PC-3 (cell line): Measurements from ENCODE around the gene VGLL3.

ENCODE experiments used
- CTCF ChIP-seq: fragments of 300-600 bp; sonication (generic); conservative IDR thresholded peaks from 2 replicates; pipeline ENCODE4 v1.5.1; 2017; ENCODE audit warnings: antibody characterized with exemption, low read depth, mild to moderate bottlenecking, low read length
- EZH2 ChIP-seq: fragments of 300-600 bp; sonication (generic); IDR thresholded peaks from one replicate; pipeline ENCODE4 v1.6.1; 2017; ENCODE audit warnings: antibody characterized with exemption, mild to moderate bottlenecking, low read length; ENCODE audit not compliant: unreplicated experiment
- EZH2phosphoT487 ChIP-seq: fragments of 300-600 bp; sonication (generic); IDR thresholded peaks from 2 replicates; pipeline ENCODE4 v1.6.1; 2018; ENCODE audit warnings: mild to moderate bottlenecking, antibody characterized with exemption, low read length, borderline replicate concordance

GRCh38 chr3:86937306-86937791 is 53.6 kb downstream of the VGLL3 start:
- TF ChIP-seq EZH2 = no peak
- TF ChIP-seq CTCF = no peak
- no peak for TF ChIP-seq EZH2phosphoT487
